OCI-LY1 (cell line): Measurements from ENCODE around the gene RAPGEF6.

Experiments
- H2AFZ ChIP-seq: fragments of 200-600 bp; sonication (generic), shearing (Covaris generic); 2 replicates; pipeline ENCODE4 v1.6.0; 2014; ENCODE audit warnings: antibody characterized with exemption, mild to moderate bottlenecking, low read length
- H3F3A ChIP-seq: fragments of 200-600 bp; sonication (generic), shearing (Covaris generic); 2 replicates; pipeline ENCODE4 v1.6.0; 2014; ENCODE audit warnings: mild to moderate bottlenecking, antibody characterized with exemption, low read length, moderate library complexity; ENCODE audit not compliant: insufficient read depth
- H3K27ac ChIP-seq: fragments of 200-600 bp; sonication (generic); 2 replicates; pipeline ENCODE4 v1.5.1; 2014; ENCODE audit warnings: low read length, mixed run types, mild to moderate bottlenecking, low read depth; ENCODE audit not compliant: poor library complexity, severe bottlenecking
- H3K27me3 ChIP-seq: fragments of 200-600 bp; sonication (generic); 2 replicates; pipeline ENCODE4 v1.6.0; 2014; ENCODE audit warnings: antibody characterized with exemption, mild to moderate bottlenecking, low read length, moderate library complexity; ENCODE audit not compliant: insufficient read depth
- H3K36me3 ChIP-seq: fragments of 200-600 bp; sonication (generic); 2 replicates; pipeline ENCODE4 v1.6.1; 2014; ENCODE audit warnings: mild to moderate bottlenecking, antibody characterized with exemption, low read length, moderate library complexity, mixed read lengths; ENCODE audit not compliant: insufficient read depth
- H3K4me1 ChIP-seq: fragments of 200-600 bp; sonication (generic); 2 replicates; pipeline ENCODE4 v1.5.1; 2014; ENCODE audit warnings: mild to moderate bottlenecking, low read length, moderate library complexity; ENCODE audit not compliant: insufficient read depth, severe bottlenecking
- H3K4me2 ChIP-seq: fragments of 200-600 bp; sonication (generic), shearing (Covaris generic); 2 replicates; pipeline ENCODE4 v1.6.1; 2014; ENCODE audit warnings: low read length
- H3K4me3 ChIP-seq: fragments of 200-600 bp; sonication (generic); 2 replicates; pipeline ENCODE4 v1.5.1; 2014; ENCODE audit warnings: low read length, low read depth, mild to moderate bottlenecking, mixed read lengths; ENCODE audit not compliant: poor library complexity, severe bottlenecking
- H3K79me2 ChIP-seq: fragments of 200-600 bp; shearing (Covaris generic); 2 replicates; pipeline ENCODE4 v1.6.1; 2016; ENCODE audit warnings: mixed run types, low read length, mixed read lengths; ENCODE audit not compliant: insufficient read depth
- H3K9ac ChIP-seq: fragments of 200-600 bp; sonication (generic), shearing (Covaris generic); 2 replicates; pipeline ENCODE4 v1.6.1; 2014; ENCODE audit warnings: mild to moderate bottlenecking, low read length, mixed read lengths
- H3K9me2 ChIP-seq: fragments of 200-600 bp; sonication (generic), shearing (Covaris generic); 2 replicates; pipeline ENCODE4 v1.6.1; 2014; ENCODE audit warnings: low read depth, mild to moderate bottlenecking, low read length, mixed read lengths
- H3K9me3 ChIP-seq: fragments of 200-600 bp; shearing (Covaris generic); 2 replicates; pipeline ENCODE4 v1.6.1; 2014; ENCODE audit warnings: low read length, mixed read lengths
- H4K20me1 ChIP-seq: fragments of 200-600 bp; sonication (generic), shearing (Covaris generic); 2 replicates; pipeline ENCODE4 v1.6.0; 2016; ENCODE audit warnings: mild to moderate bottlenecking, low read length; ENCODE audit not compliant: insufficient read depth
- CTCF ChIP-seq: fragments of 200-600 bp; sonication (generic), shearing (Covaris generic); IDR thresholded peaks from 2 replicates; pipeline ENCODE4 v1.5.1; 2017; ENCODE audit warnings: mild to moderate bottlenecking, antibody characterized with exemption, low read length, moderate library complexity, mixed read lengths
- EZH2 ChIP-seq: fragments of 200-600 bp; sonication (generic), shearing (Covaris generic); IDR thresholded peaks from 2 replicates; pipeline ENCODE4 v1.8.0; 2017; ENCODE audit warnings: borderline replicate concordance, mixed run types, mild to moderate bottlenecking, antibody characterized with exemption, low read length, moderate library complexity, mixed read lengths

RAPGEF6 gene

GRCh38 chr5:131463656-131464055 is 171.4 kb downstream of the RAPGEF6 start:
- TF ChIP-seq EZH2 (no peak), CTCF (no peak)
- Histone ChIP-seq H3K27me3 (no peaks in the 10 kb centered on the region), H3F3A (no peaks in the 10 kb centered on the region), H3K4me3 (no peak overlapping the region), H4K20me1 (no peaks in the 10 kb centered on the region), H3K9ac (no peak overlapping the region), H2AFZ (no peak overlapping the region), H3K79me2 (no peaks in the 10 kb centered on the region), H3K9me2 (no peaks in the 10 kb centered on the region), H3K27ac (no peak overlapping the region), H3K4me1 (no peaks in the 10 kb centered on the region), H3K36me3 (peaks cover 75% of the 10 kb centered on the region), H3K4me2 (no peak overlapping the region), H3K9me3 (no peaks in the 10 kb centered on the region)

- TF ChIP-seq CTCF (no peak), EZH2 (no peak)
- Histone ChIP-seq H3K9me3 (no peaks in the 10 kb centered on the region), H3K4me3 (no peak overlapping the region), H3K79me2 (no peaks in the 10 kb centered on the region), H2AFZ (no peak overlapping the region), H3K4me1 (no peaks in the 10 kb centered on the region), H3F3A (no peaks in the 10 kb centered on the region), H3K9ac (no peak overlapping the region), H3K9me2 (no peaks in the 10 kb centered on the region), H3K27me3 (no peaks in the 10 kb centered on the region), H3K36me3 (peaks cover 79% of the 10 kb centered on the region), H3K27ac (no peak overlapping the region), H4K20me1 (no peaks in the 10 kb centered on the region), H3K4me2 (no peak overlapping the region)
These were observed 172.6 kb downstream of the RAPGEF6 start for GRCh38 chr5:131462454-131462853.

GRCh38 chr5:131461742-131462141 is 173.3 kb downstream of the RAPGEF6 start:
- H3K9me3 ChIP-seq = no peaks in the 10 kb centered on the region
- no peaks in the 10 kb centered on the region for H3K79me2 ChIP-seq
- H3K4me1 ChIP-seq = no peaks in the 10 kb centered on the region
- H3K4me2 ChIP-seq = no peak overlapping the region
- H2AFZ ChIP-seq = no peak overlapping the region
- H3K9ac ChIP-seq = no peak overlapping the region
- no peaks in the 10 kb centered on the region for H3K27me3 ChIP-seq
- no peak overlapping the region for H3K4me3 ChIP-seq
- H3K36me3 ChIP-seq = peaks cover 77% of the 10 kb centered on the region
- H4K20me1 ChIP-seq = no peaks in the 10 kb centered on the region
- H3K9me2 ChIP-seq = no peaks in the 10 kb centered on the region
- no peaks in the 10 kb centered on the region for H3F3A ChIP-seq
- no peak overlapping the region for H3K27ac ChIP-seq
- TF ChIP-seq CTCF (no peak), EZH2 (no peak)
